Right lobe of liver (tissue), 6 donors: ENCODE results near the gene DSTYK. TPM values are rescaled to one million over a fixed set of nuclear protein-coding genes. Genes with fewer than 3 reads are reported as not detected.

ENCODE experiments used
- ATAC-seq, 4 donors: fragments of 200-7000 bp; cut with Tn5 transposase; one replicate each; pipeline ENCODE4 v1.9.1; 2020; ENCODE audit warnings: mild to moderate bottlenecking in 4 of 4, moderate library complexity in 4 of 4
- DNase-seq, 3 donors: peaks; one replicate each; pipeline ENCODE4 v3.0.0-alpha.2; 2020
- H3K27ac ChIP-seq, 3 donors: fragments of 200-600 bp; one replicate each; pipeline ENCODE4 v1.8.0; 2022
- H3K27me3 ChIP-seq, 2 donors: fragments of 200-600 bp; one replicate each; pipeline ENCODE4 v1.8.0; 2022
- H3K36me3 ChIP-seq, 4 donors: fragments of 200-600 bp; sonication (generic) in 1 of 4; one replicate each; pipeline versions ENCODE4 v1.5.1 to v1.8.0; 2017 to 2022; ENCODE audit warnings: control low read depth in 1 of 4
- H3K4me1 ChIP-seq, 4 donors: fragments of 200-600 bp; sonication (generic) in 1 of 4; one replicate each; pipeline versions ENCODE4 v1.5.1 to v1.8.0; 2017 to 2022; ENCODE audit warnings: control low read depth in 1 of 4
- H3K4me3 ChIP-seq, 3 donors: fragments of 200-600 bp; one replicate each; pipeline ENCODE4 v1.8.0; 2022
- H3K9me3 ChIP-seq, 4 donors: fragments of 200-600 bp; sonication (generic) in 1 of 4; one replicate each; pipeline versions ENCODE4 v1.5.1 to v1.8.0; 2017 to 2022; ENCODE audit warnings: control low read depth in 1 of 4
- POLR2A ChIP-seq: fragments of 450-650 bp; IDR thresholded peaks from one replicate; pipeline ENCODE4 v1.6.1; 2017; ENCODE audit warnings: antibody characterized with exemption, mild to moderate bottlenecking
- WGBS: methylation state at CpG from one replicate; pipeline ENCODE4 v1.1.6; 2018; ENCODE audit warnings: low coverage, low lambda C conversion rate; ENCODE audit not compliant: insufficient coverage; ENCODE audit errors: missing lambda C conversion rate; 5-methylcytosine and 5-hydroxymethylcytosine counted together
- intact Hi-C, 2 donors: fragments of 100-400 bp; cut with DNase I; formaldehyde crosslinking; loops; one replicate each; pipeline versions ENCODE4 v1.11.2 to v1.14.1; 2022
- total RNA-seq, 6 experiments: library from RNA; depleted of rRNA in 2 of 6; stranded (reverse); fragments of >200 nt in 2 of 6; fragmentation: NEBNext Ultra II Directional in 3 of 6; extraction: Animal tissue kit (Norgen Biotek cat#: 25700) in 3 of 6; gene quantifications; one replicate each; pipeline versions ENCODE4 v1.1.0 to v1.2.4, GENCODE V29; 2016 to 2023
- TF ChIP-seq, protein P1 (sequence below), 4 donors: fragments of 200-600 bp in 3 of 4; fragments of 450-650 bp in 1 of 4; IDR thresholded peaks; one replicate each; pipeline versions ENCODE4 v1.5.1 to v1.8.0; 2016 to 2022; ENCODE audit warnings: antibody characterized with exemption in 4 of 4, mild to moderate bottlenecking in 2 of 4
- donor health status: DM: no; HTN: yes; CAD: no.
- donor health status: DM: no; HTN: no; CAD: no.
- donor health status: DM: no; HTN: no; CAD: no.
- donor health status: DM: no; HTN: yes; CAD: no.
- donor health status: DM: no; HTN: yes; CAD: no.

Gene DSTYK
- total RNA-seq, 6 experiments from 2014 or later: 2.5 to 2.9 (median 2.6) TPM

- DNase-seq: peak in 1 of 3 donors; percentile 64
- H3K27ac ChIP-seq: peak overlapping the region in 2 of 3 donors; percentile 16 to 49
- H3K4me1 ChIP-seq: peaks cover 0 to 22% (median 2%) of the 10 kb centered on the region in 4 donors
- H3K27me3 ChIP-seq: no peaks in the 10 kb centered on the region
- no peak overlapping the region for H3K4me3 ChIP-seq
- TF ChIP-seq, protein P1, sequence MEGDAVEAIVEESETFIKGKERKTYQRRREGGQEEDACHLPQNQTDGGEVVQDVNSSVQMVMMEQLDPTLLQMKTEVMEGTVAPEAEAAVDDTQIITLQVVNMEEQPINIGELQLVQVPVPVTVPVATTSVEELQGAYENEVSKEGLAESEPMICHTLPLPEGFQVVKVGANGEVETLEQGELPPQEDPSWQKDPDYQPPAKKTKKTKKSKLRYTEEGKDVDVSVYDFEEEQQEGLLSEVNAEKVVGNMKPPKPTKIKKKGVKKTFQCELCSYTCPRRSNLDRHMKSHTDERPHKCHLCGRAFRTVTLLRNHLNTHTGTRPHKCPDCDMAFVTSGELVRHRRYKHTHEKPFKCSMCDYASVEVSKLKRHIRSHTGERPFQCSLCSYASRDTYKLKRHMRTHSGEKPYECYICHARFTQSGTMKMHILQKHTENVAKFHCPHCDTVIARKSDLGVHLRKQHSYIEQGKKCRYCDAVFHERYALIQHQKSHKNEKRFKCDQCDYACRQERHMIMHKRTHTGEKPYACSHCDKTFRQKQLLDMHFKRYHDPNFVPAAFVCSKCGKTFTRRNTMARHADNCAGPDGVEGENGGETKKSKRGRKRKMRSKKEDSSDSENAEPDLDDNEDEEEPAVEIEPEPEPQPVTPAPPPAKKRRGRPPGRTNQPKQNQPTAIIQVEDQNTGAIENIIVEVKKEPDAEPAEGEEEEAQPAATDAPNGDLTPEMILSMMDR (IDR thresholded peaks at IDR 0.05): no peak
- no peak for TF ChIP-seq POLR2A
- H3K9me3 ChIP-seq: no peaks in the 10 kb centered on the region
- intact Hi-C loops: no loop called here
- ATAC-seq: peak; percentile 92 to 97 (median 95)
- whole genome bisulfite sequencing: 49% methylated on average over 9 of the region's 9 CpGs
- no peaks in the 10 kb centered on the region for H3K36me3 ChIP-seq
These were observed 20.5 kb downstream of the DSTYK start for GRCh38 chr1:205190845-205191577.

DNA sequence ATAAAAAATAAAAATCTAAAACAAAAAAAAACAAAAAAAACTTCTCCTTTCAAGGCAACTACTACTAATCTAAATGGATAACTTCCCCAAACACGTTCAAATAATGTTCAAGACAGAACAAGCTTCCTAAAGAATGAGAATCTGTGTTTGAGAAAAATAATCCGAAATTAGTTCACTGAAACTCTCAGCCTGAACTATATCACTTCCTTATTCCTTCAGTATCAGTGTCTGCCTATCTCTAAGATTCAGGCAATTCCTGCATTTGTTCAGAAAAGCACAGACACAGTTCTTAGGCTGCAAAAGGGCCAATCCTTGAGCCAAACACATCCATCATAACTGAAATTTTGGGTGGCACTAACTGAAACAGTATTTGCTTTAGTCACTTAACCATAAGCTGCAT lies 22.4 kb downstream of the DSTYK start:
- TF ChIP-seq, protein P1 (IDR thresholded peaks at IDR 0.05): no peak
- TF ChIP-seq POLR2A: no peak
- no peak overlapping the region for H3K27ac ChIP-seq

GRCh38 chr1:205188596-205188995 lies 22.9 kb downstream of the DSTYK start:
- ATAC-seq: no peak
- intact Hi-C loops: no loop called here
- Histone ChIP-seq H3K27me3 (no peaks in the 10 kb centered on the region), H3K36me3 (no peaks in the 10 kb centered on the region), H3K4me1 (peaks cover 0 to 22% (median 2%) of the 10 kb centered on the region in 4 donors), H3K9me3 (no peaks in the 10 kb centered on the region), H3K4me3 (no peak overlapping the region), H3K27ac (no peak overlapping the region)
- TF ChIP-seq, protein P1 (IDR thresholded peaks at IDR 0.05): no peak
- no peak for TF ChIP-seq POLR2A
- 42% methylated on average over 2 of the region's 2 CpGs for WGBS
- DNase-seq: no peak

More for the DNA sequence above, 22.4 kb downstream of the DSTYK start:
- WGBS: 59% methylated on average over 2 of the region's 2 CpGs
- no peak for ATAC-seq
- Histone ChIP-seq H3K36me3 (no peaks in the 10 kb centered on the region), H3K4me1 (peaks cover 0 to 22% (median 2%) of the 10 kb centered on the region in 4 donors), H3K4me3 (no peak overlapping the region), H3K27me3 (no peaks in the 10 kb centered on the region), H3K9me3 (no peaks in the 10 kb centered on the region)
- no peak for DNase-seq
- intact Hi-C loops: no loop called here

DNA sequence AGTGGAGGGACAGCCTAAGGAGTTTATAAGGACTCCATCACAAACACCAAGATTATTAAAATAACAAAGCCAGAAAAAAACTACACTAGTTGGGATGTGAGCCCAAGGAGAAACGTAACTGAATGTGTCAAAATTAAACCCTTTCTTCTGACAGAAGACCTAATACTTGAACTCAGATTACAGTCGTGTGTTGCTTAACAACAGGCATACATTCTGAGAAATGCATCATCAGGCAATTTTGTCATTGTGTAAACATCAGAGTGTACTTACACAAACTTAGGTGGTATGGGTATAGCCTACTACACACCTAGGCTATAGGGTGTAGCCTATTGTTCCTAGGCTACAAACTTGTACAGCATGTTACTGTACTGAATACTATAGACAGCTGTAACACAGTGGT lies 23.4 kb downstream of the DSTYK start:
- H3K27me3 ChIP-seq: no peaks in the 10 kb centered on the region
- H3K27ac ChIP-seq: no peak overlapping the region
- DNase-seq (no peak), ATAC-seq (no peak)
- H3K36me3 ChIP-seq: no peaks in the 10 kb centered on the region
- H3K4me1 ChIP-seq: peaks cover 0 to 22% (median 2%) of the 10 kb centered on the region in 4 donors
- intact Hi-C loops: no loop called here
- no peaks in the 10 kb centered on the region for H3K9me3 ChIP-seq
- TF ChIP-seq, protein P1 (IDR thresholded peaks at IDR 0.05): no peak
- TF ChIP-seq POLR2A: no peak
- no peak overlapping the region for H3K4me3 ChIP-seq
- WGBS: 68% methylated on average over 2 of the region's 2 CpGs
